Activated naive CD4-positive, alpha-beta T cell treated with anti-CD3 and anti-CD28 coated beads, Interleukin-2, amount 50 U/mL, for 24 hours (primary cell): ENCODE results near the gene BMPER.

Experiments
- H3K27ac Mint-ChIP-seq: one replicate; pipeline ENCODE4 v1.8.0; 2021; ENCODE audit warnings: mild to moderate bottlenecking, mixed read lengths
- H3K27me3 Mint-ChIP-seq: one replicate; pipeline ENCODE4 v1.8.0; 2021; ENCODE audit warnings: mixed read lengths
- H3K36me3 Mint-ChIP-seq: one replicate; pipeline ENCODE4 v1.8.0; 2021; ENCODE audit warnings: mixed read lengths
- H3K4me1 Mint-ChIP-seq: one replicate; pipeline ENCODE4 v1.8.0; 2021; ENCODE audit warnings: mixed read lengths
- H3K4me3 Mint-ChIP-seq: one replicate; pipeline ENCODE4 v1.8.0; 2021; ENCODE audit warnings: mild to moderate bottlenecking, mixed read lengths
- H3K9me3 Mint-ChIP-seq: one replicate; pipeline ENCODE4 v1.8.0; 2021; ENCODE audit warnings: mixed read lengths

The BMPER gene

DNA sequence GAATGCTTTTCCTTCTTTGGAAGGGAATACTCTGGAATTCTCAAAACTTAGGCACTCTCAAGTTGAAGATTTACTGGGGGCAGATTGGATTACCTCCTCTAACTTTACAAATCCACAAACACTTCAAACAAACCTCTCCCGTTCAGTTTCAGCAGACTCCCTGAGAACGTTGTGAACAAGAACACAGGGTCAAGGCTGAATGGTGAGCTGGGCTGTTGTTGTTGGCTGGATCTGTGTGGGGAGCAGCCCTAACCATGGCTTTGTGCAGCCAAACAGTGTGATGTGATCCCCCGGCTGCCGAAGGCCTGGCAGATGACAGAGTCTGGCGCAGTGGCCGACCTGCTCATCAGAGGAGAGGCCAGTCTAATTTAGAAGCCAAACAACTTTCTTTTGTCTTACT lies 93.1 kb downstream of the BMPER start:
- Mint-ChIP-seq H3K4me1 (peaks cover 12% of the 10 kb centered on the region), H3K36me3 (no peaks in the 10 kb centered on the region), H3K27me3 (peaks cover 1% of the 10 kb centered on the region), H3K27ac (no peak overlapping the region), H3K9me3 (peaks cover 20% of the 10 kb centered on the region), H3K4me3 (no peak overlapping the region)

DNA sequence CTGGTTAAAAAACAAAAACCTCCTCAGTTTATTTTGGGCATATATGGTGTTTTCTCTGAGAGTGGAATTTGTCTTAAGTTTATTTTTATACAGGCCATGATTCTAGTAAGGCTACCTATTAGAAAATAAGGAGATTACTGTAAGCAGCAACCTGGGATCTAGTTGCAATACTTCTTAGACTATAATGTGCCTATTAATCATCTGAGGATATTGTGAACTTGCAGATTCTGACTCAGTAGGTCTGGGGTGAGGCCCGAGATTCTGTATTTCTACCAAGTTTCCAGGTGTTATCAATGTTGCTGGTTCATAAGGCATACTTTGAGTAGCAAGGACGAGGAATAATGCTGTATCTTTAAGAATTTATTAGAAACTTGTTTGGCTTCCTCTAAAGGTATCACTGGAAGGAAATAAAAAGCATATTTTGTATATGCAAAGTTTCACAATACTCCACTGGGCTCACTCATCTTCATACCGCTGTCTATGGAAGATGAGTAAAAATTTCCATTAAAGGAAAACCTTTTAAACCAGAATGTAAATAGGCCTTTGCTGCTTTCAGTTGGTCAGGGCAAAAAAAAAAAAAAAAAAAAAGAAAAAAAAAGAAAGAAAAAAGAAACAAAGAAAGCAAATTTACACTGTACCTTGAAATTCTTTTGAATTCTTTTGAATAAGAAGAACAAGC lies 105.8 kb downstream of the BMPER start:
- Mint-ChIP-seq H3K9me3 (peaks cover 4% of the 10 kb centered on the region), H3K4me1 (no peaks in the 10 kb centered on the region), H3K27me3 (peaks cover 10% of the 10 kb centered on the region), H3K36me3 (no peaks in the 10 kb centered on the region), H3K27ac (no peak overlapping the region), H3K4me3 (no peak overlapping the region)

DNA sequence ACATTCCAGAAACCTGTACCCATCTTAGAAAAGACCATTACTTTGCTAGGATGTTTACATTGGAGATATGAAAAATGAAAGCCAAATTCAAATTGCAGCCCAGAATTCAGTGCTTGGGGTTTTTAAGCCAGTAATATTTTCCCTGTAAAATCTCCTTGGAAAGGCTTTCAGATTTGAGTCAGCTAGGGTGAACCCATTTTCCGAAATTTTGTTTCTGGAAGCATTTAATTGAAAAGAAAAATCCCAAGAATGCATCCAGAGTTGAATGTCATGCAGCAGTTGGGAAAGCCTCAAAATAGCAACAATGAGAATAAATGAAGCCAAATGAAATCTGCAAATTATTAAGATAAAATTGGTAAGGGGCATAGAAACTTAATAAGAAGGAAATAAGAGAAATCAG lies 106.4 kb downstream of the BMPER start:
- peaks cover 10% of the 10 kb centered on the region for H3K27me3 Mint-ChIP-seq
- no peaks in the 10 kb centered on the region for H3K4me1 Mint-ChIP-seq
- H3K9me3 Mint-ChIP-seq, result peaks cover 4% of the 10 kb centered on the region
- no peaks in the 10 kb centered on the region for H3K36me3 Mint-ChIP-seq
- H3K4me3 Mint-ChIP-seq, result no peak overlapping the region
- H3K27ac Mint-ChIP-seq, result no peak overlapping the region

DNA sequence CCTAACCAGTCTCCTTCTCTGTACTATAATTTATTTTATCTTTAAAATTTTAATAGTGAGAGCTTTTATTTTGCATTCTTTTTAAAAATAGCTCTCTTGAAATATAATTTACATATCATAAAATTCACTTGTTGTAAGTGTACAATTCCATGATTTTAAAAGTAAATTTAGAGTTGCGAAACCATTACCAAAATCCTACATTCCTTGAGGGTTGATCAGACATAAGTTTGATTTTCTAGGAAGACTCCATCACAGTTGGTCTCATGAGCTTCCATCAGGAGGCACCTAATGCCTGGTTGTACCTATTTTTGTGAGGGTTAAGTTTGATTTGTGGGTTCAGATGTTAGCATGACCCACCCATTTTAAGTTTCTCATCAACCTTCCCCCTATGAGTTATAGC lies 108.1 kb downstream of the BMPER start:
- Mint-ChIP-seq H3K4me1 (no peaks in the 10 kb centered on the region), H3K36me3 (no peaks in the 10 kb centered on the region), H3K4me3 (no peak overlapping the region), H3K27ac (no peak overlapping the region), H3K9me3 (peaks cover 4% of the 10 kb centered on the region), H3K27me3 (peaks cover 11% of the 10 kb centered on the region)

DNA sequence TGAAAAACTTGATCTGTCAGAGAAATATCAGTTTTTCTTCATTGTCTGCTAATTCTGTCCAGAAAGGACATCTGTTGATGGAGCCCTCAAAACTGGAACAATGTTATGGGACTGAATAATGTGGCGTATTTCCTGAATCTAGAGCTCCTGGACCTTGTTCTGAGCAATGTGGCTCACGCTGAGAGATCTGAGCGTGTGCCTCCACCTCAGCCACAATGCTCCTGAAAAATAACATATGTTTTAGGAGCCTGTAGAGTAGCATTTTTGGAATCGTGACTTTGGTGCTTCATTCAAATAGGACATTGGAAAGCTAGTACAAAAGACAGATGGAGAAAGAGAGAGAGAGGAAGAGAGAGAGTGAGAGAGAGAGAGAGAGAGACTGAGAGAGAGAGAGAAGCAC lies 110.3 kb downstream of the BMPER start:
- Mint-ChIP-seq H3K4me3 (no peak overlapping the region), H3K36me3 (no peaks in the 10 kb centered on the region)

DNA sequence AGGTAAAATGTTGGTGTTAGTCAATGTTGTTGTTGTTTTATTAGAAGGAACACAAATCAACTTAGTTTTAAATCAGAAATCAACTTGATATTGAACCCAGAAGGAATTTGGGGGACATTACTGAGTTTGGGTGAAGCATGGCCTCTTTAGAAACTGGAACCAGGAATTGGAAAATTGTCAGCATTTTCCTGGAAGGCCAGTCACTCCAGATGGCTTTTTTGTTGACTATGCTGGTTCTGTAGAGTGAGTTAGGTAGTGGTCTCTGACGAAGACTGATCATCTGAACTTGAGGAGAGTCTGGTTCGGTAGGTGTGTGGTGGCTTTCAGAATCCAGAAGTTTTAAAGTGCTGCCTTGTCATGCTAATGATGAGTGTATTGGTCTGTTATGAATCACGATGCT lies 111.5 kb downstream of the BMPER start:
- H3K36me3 Mint-ChIP-seq, result no peaks in the 10 kb centered on the region
- no peaks in the 10 kb centered on the region for H3K4me1 Mint-ChIP-seq
- no peak overlapping the region for H3K27ac Mint-ChIP-seq
- H3K27me3 Mint-ChIP-seq, result peaks cover 7% of the 10 kb centered on the region
- H3K9me3 Mint-ChIP-seq, result peaks cover 4% of the 10 kb centered on the region
- no peak overlapping the region for H3K4me3 Mint-ChIP-seq

More for the DNA sequence above, 110.3 kb downstream of the BMPER start:
- no peak overlapping the region for H3K27ac Mint-ChIP-seq
- H3K9me3 Mint-ChIP-seq, result peaks cover 4% of the 10 kb centered on the region
- no peaks in the 10 kb centered on the region for H3K4me1 Mint-ChIP-seq
- peaks cover 7% of the 10 kb centered on the region for H3K27me3 Mint-ChIP-seq

DNA sequence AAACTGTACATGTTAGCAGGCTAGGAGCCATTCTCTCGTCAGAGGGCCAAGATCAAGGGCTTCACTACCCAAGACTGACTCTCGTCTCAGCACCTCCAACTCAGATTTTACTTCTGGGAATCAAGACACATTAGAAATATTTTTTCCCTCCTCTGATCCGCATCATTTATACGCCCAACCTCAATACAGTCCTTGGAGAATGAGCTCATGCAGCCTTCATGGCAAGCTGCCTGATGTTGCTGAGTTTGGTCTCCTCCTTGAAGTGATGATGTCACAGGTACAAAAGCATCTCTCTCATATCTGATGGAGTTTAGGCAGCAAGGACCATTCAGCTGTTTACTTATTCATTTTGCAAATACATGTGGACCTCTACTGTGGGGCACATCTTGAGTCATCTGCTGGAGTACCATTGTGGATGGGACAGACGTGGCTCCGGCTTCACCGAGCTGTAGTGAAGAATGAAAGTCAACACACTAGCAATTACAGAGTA lies 114.0 kb downstream of the BMPER start:
- no peaks in the 10 kb centered on the region for H3K36me3 Mint-ChIP-seq
- H3K27ac Mint-ChIP-seq, result no peak overlapping the region

DNA sequence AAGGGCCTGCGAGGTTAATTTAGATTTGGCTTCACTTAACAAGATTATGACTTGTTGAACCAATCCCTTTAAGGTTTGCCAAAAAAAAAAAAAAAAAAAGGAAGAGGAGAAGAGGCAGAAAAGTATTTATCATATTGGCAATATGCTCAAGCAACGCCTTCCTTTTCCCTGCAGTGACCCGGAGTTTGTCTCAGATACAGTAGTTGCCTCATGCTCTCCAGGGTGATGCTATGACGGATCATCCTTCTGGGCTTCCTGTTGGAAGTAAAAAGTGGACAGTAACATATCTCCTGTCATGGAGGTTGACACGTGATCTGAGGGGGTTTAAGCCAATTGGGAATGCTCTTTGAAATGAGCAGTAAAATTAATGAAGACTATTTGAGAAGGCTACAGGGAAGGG lies 117.3 kb downstream of the BMPER start:
- Mint-ChIP-seq H3K4me3 (no peak overlapping the region), H3K9me3 (no peaks in the 10 kb centered on the region), H3K4me1 (no peaks in the 10 kb centered on the region), H3K27ac (no peak overlapping the region), H3K27me3 (no peaks in the 10 kb centered on the region), H3K36me3 (no peaks in the 10 kb centered on the region)

More for the DNA sequence above, 114.0 kb downstream of the BMPER start:
- Mint-ChIP-seq H3K4me3 (no peak overlapping the region), H3K4me1 (no peaks in the 10 kb centered on the region), H3K27me3 (peaks cover 5% of the 10 kb centered on the region), H3K9me3 (peaks cover 4% of the 10 kb centered on the region)

DNA sequence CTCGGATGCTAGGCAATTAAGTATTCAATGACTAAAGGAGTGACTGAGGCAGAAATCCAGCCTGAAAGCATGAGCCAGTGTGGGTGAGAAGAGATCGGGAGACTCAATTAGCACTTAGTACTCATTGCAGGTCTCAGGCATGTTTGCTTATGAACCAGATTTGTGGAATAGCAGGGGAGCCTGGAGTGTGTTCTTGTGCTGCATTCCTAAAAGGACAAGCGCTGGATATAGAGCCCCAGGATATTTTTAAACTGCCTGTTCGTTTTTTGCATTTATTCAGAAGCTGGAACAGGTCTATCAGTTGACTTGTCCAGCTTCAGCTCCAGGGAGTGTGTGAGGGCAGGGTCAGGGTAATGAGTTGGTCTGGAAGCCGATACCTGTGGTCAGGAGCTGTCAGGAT lies 120.3 kb downstream of the BMPER start:
- H3K36me3 Mint-ChIP-seq, result no peaks in the 10 kb centered on the region
- H3K27ac Mint-ChIP-seq, result no peak overlapping the region
- no peaks in the 10 kb centered on the region for H3K4me1 Mint-ChIP-seq
- no peaks in the 10 kb centered on the region for H3K27me3 Mint-ChIP-seq
- H3K9me3 Mint-ChIP-seq, result no peaks in the 10 kb centered on the region
- no peak overlapping the region for H3K4me3 Mint-ChIP-seq

DNA sequence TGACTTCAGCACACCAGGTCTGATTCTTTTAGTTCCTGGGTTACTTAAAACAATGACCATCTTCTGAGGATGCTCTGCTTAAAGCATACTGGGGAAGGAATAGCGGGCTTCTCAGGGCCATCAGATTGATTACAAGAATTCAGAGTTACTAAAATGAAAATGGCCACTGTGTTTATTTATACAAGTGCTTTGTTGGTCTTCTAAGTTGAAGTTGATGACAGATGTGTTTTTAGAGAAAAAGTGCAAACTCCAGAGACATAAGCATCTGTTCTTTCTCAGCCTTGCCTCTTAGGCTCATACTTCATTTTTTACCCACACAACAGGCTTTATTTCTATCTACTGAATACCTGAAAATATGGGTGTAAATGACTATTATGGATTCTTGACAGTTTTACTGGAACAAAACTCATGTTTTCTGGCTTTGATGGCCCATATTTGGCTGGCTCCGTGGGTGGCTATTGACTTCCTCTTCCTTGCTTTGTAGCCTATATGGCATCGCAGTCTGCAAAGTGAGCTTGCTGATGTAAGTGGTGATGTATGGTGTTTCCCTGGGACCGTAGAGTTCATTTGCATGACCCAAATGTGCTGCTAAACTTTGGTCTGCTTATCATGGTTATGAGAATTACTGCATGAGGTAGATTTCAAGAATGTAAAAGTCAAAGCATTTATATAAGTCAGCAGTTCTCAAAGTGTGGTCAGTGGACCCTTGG lies 121.3 kb downstream of the BMPER start:
- H3K27me3 Mint-ChIP-seq, result no peaks in the 10 kb centered on the region
- H3K4me3 Mint-ChIP-seq, result no peak overlapping the region
- H3K4me1 Mint-ChIP-seq, result no peaks in the 10 kb centered on the region
- no peaks in the 10 kb centered on the region for H3K9me3 Mint-ChIP-seq
- H3K27ac Mint-ChIP-seq, result no peak overlapping the region
- H3K36me3 Mint-ChIP-seq, result no peaks in the 10 kb centered on the region

DNA sequence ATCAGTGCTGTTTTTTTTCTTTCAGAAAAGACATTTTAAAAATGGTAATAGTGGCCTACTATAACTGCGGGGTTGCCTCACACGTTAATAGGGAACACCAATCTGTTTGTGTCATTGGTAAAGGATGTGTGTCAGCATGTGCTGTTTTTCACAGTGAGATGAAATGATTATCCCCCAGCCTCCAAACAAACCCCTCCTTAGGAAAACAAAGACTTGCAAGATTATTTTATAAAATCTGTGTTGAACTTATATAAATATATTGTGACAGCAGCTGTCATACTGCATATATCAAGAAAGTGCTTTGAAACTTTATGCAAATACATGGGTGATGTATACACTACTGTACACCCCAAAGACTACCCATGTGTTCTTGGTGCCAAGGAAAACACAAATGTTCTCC lies 125.8 kb downstream of the BMPER start:
- Mint-ChIP-seq H3K4me1 (no peaks in the 10 kb centered on the region), H3K36me3 (no peaks in the 10 kb centered on the region), H3K27ac (no peak overlapping the region), H3K9me3 (no peaks in the 10 kb centered on the region), H3K4me3 (no peak overlapping the region), H3K27me3 (no peaks in the 10 kb centered on the region)

DNA sequence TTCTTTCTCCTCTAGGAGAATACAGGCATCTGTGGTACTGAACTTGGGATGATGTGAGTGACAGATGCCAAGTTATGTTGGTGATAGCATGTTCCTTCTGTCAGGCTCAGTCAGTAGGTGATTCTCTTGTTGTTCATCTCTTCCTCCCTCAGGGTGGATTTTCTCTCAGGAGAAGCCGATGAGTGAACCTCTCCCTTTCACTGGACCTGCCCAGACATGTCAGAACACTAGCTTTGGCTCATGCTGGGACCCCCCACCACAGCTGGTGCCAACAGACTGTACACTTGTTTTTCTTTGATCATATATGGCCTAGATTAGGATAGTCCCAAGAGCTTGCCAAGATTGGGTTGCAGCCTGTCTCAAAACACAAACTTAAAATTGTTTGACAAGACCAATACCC lies 129.4 kb downstream of the BMPER start:
- Mint-ChIP-seq H3K36me3 (no peaks in the 10 kb centered on the region), H3K27me3 (no peaks in the 10 kb centered on the region), H3K27ac (no peak overlapping the region), H3K4me1 (no peaks in the 10 kb centered on the region), H3K9me3 (no peaks in the 10 kb centered on the region), H3K4me3 (no peak overlapping the region)

DNA sequence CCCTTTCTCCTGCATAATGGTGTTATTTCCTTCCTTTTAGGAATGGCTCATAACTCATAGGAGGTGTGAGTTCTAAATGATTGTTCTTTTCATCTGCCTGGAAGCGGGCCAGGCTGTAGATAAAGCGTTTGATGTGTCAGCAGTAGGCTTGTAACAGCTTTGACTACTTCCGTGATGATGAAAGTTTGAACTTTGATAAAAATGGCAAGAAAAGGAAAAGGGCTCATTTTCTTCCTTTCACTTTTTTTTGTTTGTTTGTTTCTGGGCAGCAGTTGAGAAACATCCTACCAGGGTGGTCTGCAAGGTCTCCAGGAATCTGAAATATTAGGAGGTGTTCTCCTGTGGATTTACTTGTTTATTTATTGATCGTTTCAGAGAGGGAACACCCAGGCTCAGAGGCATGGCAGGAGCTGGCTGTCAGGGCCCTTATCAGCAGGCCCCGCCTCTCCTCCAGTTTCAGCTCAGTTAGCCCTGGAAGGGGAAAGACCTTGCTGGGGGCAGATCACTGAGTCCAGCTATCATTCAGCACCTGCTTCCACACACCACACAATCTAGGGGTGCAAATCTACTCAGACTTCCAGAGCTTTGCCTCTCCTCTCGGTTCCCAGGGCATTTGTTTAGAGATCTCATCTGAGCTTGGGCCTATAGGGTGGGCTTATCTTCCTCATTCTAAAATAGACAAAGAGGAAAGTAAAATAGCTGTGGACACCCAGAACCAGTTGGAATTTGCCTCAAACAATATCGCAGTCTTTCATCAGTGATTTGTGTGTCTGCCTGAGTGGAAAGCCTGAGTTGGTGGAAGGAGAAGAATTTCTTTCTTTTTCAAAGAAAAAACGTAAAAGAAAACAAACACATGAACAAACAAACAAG lies 130.9 kb downstream of the BMPER start:
- no peak overlapping the region for H3K27ac Mint-ChIP-seq
- H3K4me1 Mint-ChIP-seq, result no peaks in the 10 kb centered on the region
- H3K9me3 Mint-ChIP-seq, result no peaks in the 10 kb centered on the region
- peaks cover 2% of the 10 kb centered on the region for H3K27me3 Mint-ChIP-seq
- H3K4me3 Mint-ChIP-seq, result no peak overlapping the region
- H3K36me3 Mint-ChIP-seq, result no peaks in the 10 kb centered on the region

DNA sequence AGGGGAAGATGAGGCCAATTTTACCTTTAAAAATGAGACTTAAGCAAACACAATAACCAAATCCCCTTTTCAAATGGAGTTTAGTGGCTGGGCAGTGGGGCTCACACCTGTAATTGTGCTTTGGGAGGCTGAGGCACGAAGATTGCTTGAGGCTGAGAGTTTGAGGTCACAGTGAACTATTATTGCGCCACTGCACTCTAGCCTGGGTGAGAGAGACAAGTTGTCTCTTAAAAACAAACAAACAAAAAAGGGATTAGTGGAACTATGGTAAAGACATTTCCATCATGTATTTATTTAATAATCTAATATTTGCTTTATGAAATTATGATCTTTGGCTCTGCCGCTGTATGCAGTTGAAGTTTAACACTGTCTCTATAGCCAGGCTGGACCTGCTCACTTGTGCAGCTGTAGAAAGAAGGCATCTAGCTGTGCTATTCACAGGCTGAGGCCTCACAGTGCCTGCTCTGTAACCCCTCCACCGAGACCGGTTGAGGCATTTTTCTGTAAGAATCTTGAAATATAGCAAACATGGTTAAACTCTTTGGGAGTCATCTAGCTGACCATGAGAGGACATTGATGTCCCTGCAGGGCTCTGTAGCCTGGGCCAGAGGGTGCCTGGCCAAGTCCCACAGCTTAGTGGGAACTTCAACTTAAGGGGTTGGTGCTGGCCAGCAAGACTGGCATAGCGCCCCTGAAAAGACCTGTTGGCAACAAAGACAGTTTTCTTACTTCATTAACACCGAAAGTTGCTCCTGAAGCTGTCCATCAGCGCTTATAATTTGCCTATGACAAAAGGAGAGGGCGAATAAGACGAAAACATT lies 131.8 kb downstream of the BMPER start:
- H3K9me3 Mint-ChIP-seq, result no peaks in the 10 kb centered on the region
- no peaks in the 10 kb centered on the region for H3K4me1 Mint-ChIP-seq
- H3K4me3 Mint-ChIP-seq, result no peak overlapping the region
- H3K27me3 Mint-ChIP-seq, result peaks cover 2% of the 10 kb centered on the region
- no peak overlapping the region for H3K27ac Mint-ChIP-seq
- no peaks in the 10 kb centered on the region for H3K36me3 Mint-ChIP-seq

DNA sequence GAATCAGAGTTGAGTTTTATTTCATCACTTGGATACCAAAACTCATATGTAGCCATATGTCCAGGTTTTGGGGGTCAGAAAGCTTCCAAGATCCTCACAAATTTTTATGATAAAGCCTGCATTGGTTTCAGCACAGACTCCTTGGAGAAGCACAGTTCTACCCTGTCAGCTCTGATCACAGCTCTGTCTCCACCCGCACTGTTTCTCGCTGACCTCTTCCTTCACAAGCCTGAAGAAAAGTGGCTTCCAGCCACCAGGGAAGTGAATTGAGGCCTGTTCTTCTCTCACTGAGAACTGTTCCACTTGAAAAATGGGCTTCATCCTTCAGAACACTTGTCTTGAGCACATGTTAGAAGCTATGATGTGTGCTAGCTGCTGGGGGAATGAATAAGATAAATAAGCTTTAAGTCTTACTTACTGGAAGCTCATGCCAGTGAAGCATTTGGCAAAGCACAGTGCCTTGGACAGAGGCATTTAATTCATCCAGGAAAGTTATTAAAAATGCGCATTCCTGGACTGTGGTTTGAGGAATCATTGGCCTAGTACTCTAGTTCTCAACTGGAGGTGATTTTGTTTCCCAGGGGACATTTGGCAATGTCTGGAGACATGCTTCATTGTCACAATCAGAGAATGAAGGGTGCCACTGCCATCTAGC lies 133.6 kb downstream of the BMPER start:
- Mint-ChIP-seq H3K4me3 (no peak overlapping the region), H3K36me3 (no peaks in the 10 kb centered on the region), H3K27me3 (peaks cover 2% of the 10 kb centered on the region), H3K4me1 (no peaks in the 10 kb centered on the region), H3K9me3 (no peaks in the 10 kb centered on the region), H3K27ac (no peak overlapping the region)
